HG02642 (cell line): ENCODE data around the gene MAP2K5.
A peak's percentile ranks its signal among the peaks of the same experiment; 100 is the strongest.

Experiments
- ATAC-seq: cut with Tn5 transposase; IDR thresholded peaks from one replicate; pipeline ENCODE4 v1.9.1; 2021; ENCODE audit warnings: mild to moderate bottlenecking; ENCODE audit not compliant: unreplicated experiment, poor library complexity

Gene MAP2K5

GRCh38 chr15:67521029-67521782, 21.3 kb upstream of the MAP2K5 start, which contains the start of gene C15orf61:
Gene C15orf61 (plus strand): TSS chr15:67521131. CDS start chr15:67521249, 118 bp downstream.
- ATAC-seq, result peak; percentile 80

- no peak for ATAC-seq
Measured at GRCh38 chr15:67521783-67522568, 20.5 kb upstream of the MAP2K5 start.

GRCh38 chr15:67523330-67523729, 19.2 kb upstream of the MAP2K5 start:
- no peak for ATAC-seq

GRCh38 chr15:67524235-67524634, 18.3 kb upstream of the MAP2K5 start:
- ATAC-seq, result no peak

GRCh38 chr15:67528513-67528912, 14.0 kb upstream of the MAP2K5 start:
- no peak for ATAC-seq

- no peak for ATAC-seq
Measured at GRCh38 chr15:67531379-67531914, 11.1 kb upstream of the MAP2K5 start.

- no peak for ATAC-seq
Measured at GRCh38 chr15:67533873-67534272, 8.6 kb upstream of the MAP2K5 start.

GRCh38 chr15:67534360-67534759, 8.1 kb upstream of the MAP2K5 start:
- no peak for ATAC-seq

- no peak for ATAC-seq
Measured at GRCh38 chr15:67537771-67538170, 4.7 kb upstream of the MAP2K5 start.

GRCh38 chr15:67543348-67543718, 830 bp downstream of the MAP2K5 start:
- ATAC-seq, result no peak

- ATAC-seq, result no peak
Measured at GRCh38 chr15:67544475-67544874, 2.0 kb downstream of the MAP2K5 start.

- no peak for ATAC-seq
Measured at GRCh38 chr15:67545864-67546263, 3.4 kb downstream of the MAP2K5 start.

GRCh38 chr15:67547064-67547463, 4.6 kb downstream of the MAP2K5 start:
- no peak for ATAC-seq

GRCh38 chr15:67547836-67548235, 5.3 kb downstream of the MAP2K5 start:
- no peak for ATAC-seq

GRCh38 chr15:67548236-67548852, 5.8 kb downstream of the MAP2K5 start:
- no peak for ATAC-seq

- no peak for ATAC-seq
Measured at GRCh38 chr15:67548862-67549651, 6.6 kb downstream of the MAP2K5 start.

- ATAC-seq, result no peak
Measured at GRCh38 chr15:67549736-67550135, 7.2 kb downstream of the MAP2K5 start.

GRCh38 chr15:67550522-67550921, 8.0 kb downstream of the MAP2K5 start:
- ATAC-seq, result no peak

GRCh38 chr15:67551207-67551743, 8.8 kb downstream of the MAP2K5 start:
- no peak for ATAC-seq

GRCh38 chr15:67554580-67554979, 12.1 kb downstream of the MAP2K5 start:
- ATAC-seq, result no peak
